HG02588 (cell line): Measurements from ENCODE around the gene NDUFAF3.

Source experiments
- ATAC-seq: cut with Tn5 transposase; IDR thresholded peaks from one replicate; pipeline ENCODE4 v1.9.1; 2021; ENCODE audit warnings: mild to moderate bottlenecking, moderate library complexity; ENCODE audit not compliant: unreplicated experiment

Gene NDUFAF3

DNA sequence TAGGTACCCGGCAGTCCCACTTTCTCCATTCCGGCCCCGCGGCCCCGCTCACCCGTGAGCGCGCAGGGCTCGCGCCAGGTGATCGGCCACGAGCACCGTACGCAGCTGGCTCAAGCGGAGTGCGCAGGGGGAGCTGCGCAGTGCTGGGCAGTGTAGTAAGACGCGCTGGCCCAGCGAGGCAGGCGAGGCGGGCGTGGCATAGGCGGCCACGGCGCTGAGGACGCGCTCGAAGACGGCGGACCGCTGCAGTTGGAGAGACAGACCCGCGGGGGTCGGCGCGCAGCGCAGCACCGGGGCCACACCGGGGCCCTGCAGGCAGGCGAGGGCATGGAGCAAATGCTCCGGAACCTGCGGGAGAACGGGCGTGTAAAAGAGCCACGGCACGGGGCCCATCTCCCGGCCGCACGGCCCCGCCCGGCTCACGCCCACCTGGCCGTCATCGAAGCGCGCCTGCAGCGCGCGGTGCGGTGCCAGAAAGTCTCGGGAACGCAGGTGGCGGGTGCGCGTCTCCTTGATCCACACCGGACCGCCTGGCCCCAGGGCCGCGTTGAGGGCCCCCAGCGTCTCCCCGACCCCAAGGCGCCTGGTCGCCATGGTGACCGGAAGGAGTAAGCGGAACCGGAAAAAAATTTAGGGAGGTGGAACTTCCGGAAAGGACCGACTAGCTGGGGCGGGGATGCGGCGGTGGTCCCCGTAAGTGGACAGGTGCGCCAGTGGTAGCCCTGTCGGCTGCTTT lies 3.8 kb upstream of the NDUFAF3 start, which contains the start of gene DALRD3:
Gene DALRD3 (minus strand): TSS at position 610 of the 736 bp plus-strand sequence. CDS start 16 bp downstream, at position 594.
- ATAC-seq, result no peak

- ATAC-seq, result no peak
Measured at GRCh38 chr3:49018707-49019006, 3.3 kb upstream of the NDUFAF3 start.

DNA sequence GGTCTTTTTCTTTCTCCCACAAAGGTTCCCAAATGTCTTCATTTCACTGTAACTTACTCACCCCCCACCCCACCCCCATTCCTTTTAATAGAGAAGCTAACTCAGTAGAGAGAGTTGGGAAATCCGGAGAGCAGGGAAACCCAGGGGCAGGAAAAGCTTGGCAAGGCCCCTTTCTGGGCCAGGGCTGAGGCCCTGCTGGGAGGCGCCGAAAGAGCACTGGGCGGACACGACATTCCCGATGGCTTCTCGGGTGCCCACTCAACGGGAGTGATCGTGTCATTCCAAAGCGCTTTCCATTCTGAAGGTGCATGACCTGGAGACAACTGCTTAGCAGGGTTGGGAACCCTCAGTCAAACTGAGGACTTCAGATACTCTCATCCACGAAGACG lies 2.0 kb upstream of the NDUFAF3 start:
- ATAC-seq, result no peak

DNA sequence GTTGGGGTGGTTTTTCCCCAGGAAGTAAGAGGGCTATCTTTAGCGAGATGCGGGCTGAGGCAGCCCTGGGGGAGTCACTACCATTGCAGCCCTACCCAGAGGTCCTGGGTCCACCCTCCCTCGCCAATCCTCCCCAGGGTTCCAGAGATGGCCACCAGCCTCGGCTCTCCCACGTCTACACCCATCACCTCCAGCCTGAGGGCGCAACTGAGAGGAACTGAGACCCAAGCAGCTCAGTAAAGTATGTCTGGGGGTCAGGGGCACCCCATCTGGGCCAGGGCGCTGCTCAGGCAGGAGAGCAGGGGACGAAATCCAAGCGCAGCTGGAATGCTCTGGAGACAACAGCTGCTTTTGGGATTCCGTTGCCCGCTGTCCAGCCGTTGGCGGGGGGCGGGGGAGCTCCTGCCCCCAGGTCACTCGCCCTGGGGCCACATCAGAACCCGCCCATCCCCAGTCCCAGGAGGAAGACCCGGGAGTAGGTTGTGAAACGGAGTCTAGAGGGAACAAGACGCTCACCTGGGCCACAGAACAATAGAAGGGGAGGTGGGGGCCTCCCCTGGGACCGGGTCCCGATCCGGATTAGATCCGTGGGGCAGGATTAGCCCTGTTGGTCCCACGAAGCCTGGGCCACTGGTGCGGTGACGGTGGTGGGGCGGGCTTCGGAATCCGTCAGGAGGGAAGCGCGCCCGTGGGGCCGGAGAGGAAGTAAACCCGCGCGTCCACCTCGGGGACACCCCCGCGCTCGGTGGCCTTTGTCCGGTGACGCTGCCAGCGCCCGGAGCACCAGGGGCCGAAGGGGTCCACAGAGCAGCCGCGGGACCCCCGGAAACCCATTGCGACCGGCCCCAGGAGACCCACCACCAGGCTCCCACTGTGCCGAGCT lies 1.4 kb upstream of the NDUFAF3 start:
- ATAC-seq, result peak; percentile 0

- peak; percentile 42 for ATAC-seq
Measured at GRCh38 chr3:49021213-49021812, 608 bp upstream of the NDUFAF3 start.

DNA sequence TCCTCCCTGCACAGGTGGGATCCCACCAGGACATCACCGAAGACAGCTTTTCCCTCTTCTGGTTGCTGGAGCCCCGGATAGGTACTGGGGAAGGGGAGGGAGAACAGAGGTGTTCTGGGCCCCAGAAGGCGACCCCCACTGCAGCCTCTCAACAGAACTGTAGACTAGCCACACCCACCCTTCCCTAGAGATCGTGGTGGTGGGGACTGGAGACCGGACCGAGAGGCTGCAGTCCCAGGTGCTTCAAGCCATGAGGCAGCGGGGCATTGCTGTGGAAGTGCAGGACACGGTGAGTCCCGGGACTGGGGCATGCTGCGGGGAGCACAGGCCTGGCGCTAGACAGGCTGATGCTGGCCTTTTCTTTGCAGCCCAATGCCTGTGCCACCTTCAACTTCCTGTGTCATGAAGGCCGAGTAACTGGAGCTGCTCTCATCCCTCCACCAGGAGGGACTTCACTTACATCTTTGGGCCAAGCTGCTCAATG lies 809 bp downstream of the NDUFAF3 start:
- ATAC-seq, result no peak

- no peak for ATAC-seq
Measured at GRCh38 chr3:49023775-49024174, 1.9 kb downstream of the NDUFAF3 start.

- ATAC-seq, result no peak
Measured at GRCh38 chr3:49024449-49024848, 2.5 kb downstream of the NDUFAF3 start.

GRCh38 chr3:49025005-49025792 lies 3.3 kb downstream of the NDUFAF3 start:
- ATAC-seq, result no peak

GRCh38 chr3:49025793-49026520 lies 4.0 kb downstream of the NDUFAF3 start:
- ATAC-seq, result no peak

DNA sequence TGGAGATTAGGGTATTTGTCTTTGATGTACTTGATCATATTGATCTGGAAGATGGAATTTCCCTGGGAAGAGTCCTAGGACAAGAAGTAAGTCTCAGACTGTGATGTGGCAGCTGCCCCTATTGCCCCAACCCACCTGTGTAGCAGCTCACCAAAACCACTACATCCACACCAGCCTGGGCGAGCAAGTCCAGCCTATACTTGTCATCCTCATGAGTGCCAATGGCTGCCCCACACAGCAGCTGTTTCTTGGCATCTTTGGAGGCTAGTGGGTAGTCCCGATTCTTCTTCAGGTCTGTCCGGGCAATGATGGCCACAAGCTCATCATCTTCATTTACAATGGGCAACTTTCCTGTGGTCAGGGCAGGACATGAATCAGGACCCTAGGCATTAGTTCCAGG lies 4.6 kb downstream of the NDUFAF3 start:
- no peak for ATAC-seq

DNA sequence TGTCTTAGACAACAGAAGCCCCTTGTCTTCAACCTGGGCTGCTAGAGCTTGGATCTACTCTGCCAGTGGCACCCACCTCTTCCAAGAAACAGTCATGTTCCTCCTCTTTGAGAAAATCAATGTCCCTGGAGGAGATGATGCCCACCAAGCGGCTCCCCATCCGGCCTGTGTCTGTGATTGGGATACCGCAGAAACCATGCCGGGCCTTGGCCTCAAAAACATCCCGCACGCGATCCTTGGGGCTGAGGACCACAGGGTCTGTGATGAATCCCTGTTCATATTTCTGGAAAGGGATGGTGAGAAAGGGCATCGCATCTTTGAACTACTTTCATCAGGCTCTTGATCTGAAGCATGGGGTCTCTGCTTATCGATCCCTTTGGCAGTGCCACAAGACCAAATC lies 5.7 kb downstream of the NDUFAF3 start:
- ATAC-seq, result no peak

- no peak for ATAC-seq
Measured at GRCh38 chr3:49028298-49028672, 6.4 kb downstream of the NDUFAF3 start.

DNA sequence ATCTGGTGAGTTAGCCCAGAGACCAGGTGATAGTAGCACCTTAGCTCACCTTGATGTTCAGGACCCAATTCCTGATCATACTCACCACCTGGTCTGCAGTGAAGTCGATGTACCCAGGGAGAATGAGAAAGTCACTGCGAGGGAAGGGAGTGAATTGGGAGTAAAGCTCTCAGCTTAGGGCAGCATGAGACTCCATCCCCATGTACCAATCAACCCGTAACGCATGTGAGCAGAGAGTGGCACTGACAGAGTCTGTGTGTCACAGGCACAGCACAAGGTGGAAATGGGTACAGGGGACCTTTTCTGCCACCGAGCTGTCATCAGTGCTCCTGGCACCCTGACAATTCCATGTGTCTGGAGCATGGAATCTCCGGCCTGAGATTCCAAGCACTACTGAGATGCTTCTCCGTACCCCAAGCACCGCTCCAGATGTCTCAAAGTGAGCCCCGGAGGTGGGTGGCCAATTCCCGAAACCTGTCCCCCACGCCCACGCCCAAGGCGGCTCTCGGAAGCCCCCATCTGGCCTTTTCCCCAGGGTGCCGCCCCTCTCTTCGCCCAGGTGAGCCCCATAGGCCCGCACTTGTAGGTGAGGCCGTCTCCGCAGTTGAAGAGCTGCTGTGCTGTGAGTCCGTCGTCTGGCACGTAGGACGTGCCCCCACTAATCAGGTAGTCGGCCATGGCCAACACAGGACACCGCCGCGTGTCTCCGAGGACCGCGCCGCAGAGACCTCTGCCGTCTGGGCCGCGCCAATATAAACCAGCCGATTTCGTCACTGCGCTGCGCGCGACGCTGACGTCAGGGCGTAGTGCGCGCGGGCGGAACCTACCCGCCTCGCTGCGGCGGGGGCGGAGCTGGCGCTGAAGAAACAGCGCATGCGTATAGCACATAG lies 7.0 kb downstream of the NDUFAF3 start, which contains the start of gene IMPDH2:
Gene IMPDH2 (minus strand): TSS at position 726 of the 890 bp plus-strand sequence. CDS start 48 bp downstream, at position 678.
- peak; percentile 75 for ATAC-seq

DNA sequence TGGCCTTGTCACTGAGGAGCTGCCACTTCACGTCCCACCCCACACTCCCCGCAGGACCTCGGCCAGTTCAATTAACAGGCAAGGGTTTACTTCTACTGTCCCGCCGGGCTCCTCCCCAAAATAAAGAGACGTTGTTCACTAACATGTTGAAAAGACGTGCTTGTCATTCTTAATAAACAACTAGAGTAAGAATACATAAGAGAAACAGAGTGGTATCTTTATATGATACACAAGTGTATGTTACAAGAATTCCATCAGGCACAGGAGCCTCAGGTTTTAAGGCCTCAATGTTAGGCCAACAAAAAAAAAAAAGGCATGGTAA lies 7.6 kb downstream of the NDUFAF3 start:
- no peak for ATAC-seq

- no peak for ATAC-seq
Measured at GRCh38 chr3:49030321-49030720, 8.4 kb downstream of the NDUFAF3 start.

DNA sequence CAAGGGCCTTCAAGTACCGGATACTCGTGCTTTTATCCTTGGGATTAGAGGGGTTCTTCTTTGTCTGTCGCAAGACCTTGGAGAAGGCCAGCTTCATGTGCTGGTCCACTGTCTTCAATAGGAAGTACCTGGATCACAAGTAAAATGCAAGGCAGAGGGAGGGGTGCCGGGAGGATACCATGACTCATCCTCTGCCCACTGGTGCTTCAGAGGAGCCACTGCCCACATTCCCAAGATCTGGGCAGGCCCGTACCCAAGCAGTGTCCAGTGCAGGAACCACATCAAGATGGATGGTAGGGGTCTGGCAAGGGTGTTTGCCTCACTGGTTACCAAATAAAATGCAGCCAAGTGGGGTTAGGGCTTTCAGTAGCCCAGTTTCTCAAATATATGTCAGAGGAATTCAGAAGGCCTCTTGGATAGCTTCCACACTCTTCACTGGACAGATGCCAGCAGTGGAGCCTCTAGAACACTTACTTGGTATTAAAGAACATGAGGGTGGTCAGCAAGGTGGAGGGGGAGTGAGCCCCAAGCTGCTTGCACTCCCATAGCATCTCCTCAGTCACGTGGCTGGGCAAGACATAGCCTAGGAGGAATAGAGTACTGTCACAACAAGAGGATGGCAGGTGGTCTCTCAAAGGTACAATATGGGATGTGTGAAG lies 10.9 kb downstream of the NDUFAF3 start:
- ATAC-seq, result no peak

GRCh38 chr3:49034650-49035049 lies 12.7 kb downstream of the NDUFAF3 start:
- no peak for ATAC-seq

DNA sequence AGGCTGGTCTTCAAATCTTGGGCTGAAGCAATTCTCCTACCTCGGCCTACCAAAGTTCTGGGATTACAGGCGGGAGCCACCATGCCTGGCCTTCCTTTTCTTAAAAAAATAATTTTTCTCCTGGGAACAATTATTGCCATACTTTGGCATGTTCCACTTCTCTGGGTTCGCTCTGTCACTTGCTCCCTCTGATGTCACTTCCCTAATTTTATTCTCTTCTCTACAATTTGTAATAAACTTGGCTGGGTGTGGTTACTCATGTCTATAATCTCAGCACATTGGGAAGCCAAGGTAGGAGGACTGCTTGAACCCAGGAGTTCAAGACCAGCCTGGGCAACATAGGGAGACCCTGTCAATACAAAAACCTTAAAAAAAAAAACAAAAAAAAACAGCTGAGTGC lies 13.4 kb downstream of the NDUFAF3 start:
- no peak for ATAC-seq
